ENCODE data around the gene WDR1.

Gene WDR1, protein sequence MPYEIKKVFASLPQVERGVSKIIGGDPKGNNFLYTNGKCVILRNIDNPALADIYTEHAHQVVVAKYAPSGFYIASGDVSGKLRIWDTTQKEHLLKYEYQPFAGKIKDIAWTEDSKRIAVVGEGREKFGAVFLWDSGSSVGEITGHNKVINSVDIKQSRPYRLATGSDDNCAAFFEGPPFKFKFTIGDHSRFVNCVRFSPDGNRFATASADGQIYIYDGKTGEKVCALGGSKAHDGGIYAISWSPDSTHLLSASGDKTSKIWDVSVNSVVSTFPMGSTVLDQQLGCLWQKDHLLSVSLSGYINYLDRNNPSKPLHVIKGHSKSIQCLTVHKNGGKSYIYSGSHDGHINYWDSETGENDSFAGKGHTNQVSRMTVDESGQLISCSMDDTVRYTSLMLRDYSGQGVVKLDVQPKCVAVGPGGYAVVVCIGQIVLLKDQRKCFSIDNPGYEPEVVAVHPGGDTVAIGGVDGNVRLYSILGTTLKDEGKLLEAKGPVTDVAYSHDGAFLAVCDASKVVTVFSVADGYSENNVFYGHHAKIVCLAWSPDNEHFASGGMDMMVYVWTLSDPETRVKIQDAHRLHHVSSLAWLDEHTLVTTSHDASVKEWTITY
- total RNA-seq: 312 to 349 (median 316) reads per million in 3 donors

DNA sequence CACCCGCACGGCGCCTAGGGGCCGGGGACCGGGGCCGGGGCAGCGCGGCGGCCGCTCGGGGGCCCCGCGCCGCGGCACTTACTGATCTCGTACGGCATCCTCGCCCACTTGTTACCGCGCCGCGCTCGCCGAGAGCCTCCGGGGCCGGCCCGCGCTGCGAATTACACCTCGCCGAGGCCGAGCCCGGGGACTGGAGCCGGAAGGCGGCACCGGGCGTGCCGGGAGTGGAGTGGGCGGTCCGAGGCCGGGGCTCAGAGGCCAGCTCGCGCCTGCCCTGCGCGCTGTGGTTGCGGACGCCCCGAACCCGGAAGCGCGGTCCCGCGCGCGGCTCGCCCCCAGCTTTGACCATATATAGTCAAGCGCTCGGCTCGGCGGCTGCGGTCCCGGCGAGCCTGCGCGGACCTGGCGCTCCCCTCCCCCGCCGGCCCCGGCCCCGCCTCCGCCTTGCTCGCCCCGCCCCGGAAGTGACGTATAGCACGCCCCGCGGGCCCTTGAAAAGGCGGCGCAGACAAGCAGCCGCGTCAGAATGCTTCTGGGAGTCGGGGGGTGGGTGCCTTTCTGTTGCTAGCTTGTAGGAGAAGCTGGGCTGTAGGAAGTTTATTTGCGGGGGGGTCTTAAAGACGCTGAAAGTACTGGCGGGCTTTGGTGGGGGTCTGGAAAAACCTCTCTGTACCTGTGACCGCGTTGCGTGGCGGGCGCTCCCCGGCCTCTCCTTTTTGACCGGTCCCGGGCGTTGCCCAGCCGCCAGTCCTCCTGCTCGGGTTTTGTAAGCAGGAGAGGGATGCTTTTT lies at the start of gene WDR1:
Gene WDR1, minus strand, starts transcription at position 231 of the 790 bp plus-strand sequence. Its CDS starts 133 bp downstream, at position 98.
- Histone ChIP-seq H3K9me3 (ENCODE audit: control insufficient read depth, low read length) (no peaks in the 10 kb centered on the region), H3K4me1 (ENCODE audit: control insufficient read depth, insufficient read depth, low read length, poor library complexity, severe bottlenecking) (peaks cover 39% of the 10 kb centered on the region), H3K4me3 (ENCODE audit: insufficient read depth, low read depth, low read length, poor library complexity, severe bottlenecking) (peak within 1 kb of the TSS; percentile 74)

DNA sequence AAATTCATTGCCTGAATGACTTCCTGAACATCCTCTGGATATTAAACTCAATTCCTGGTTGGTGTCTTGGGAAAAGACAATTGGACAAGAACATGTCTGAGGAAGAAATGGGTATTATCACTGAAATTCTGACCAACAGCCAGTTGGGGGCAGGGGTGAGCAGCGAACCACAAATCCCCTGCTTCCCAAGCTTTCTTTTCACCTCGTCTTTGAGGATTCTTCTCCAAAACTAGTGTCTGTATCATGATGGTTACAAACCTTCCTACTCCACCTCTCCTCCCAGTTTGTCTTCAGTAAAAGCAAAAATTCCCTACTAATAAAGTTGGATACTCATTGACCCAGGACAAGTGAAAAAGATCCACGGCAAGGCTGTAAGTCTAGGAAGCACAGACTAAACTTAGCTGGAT lies 48.3 kb upstream of the WDR1 start:
- Histone ChIP-seq H3K27ac (ENCODE audit: insufficient read depth, low read length, poor library complexity, severe bottlenecking) (no peak overlapping the region), H3K9me3 (ENCODE audit: control insufficient read depth, low read length) (no peaks in the 10 kb centered on the region), H3K4me3 (ENCODE audit: insufficient read depth, low read depth, low read length, poor library complexity, severe bottlenecking) (no peak overlapping the region), H3K36me3 (ENCODE audit: control insufficient read depth, insufficient read depth, low read length) (no peaks in the 10 kb centered on the region), H3K4me1 (ENCODE audit: control insufficient read depth, insufficient read depth, low read length, poor library complexity, severe bottlenecking) (peaks cover 15% of the 10 kb centered on the region), H3K27me3 (replicated peaks; ENCODE audit: control insufficient read depth, insufficient read depth, low read length, poor library complexity, severe bottlenecking) (no peaks in the 10 kb centered on the region)
- no peak for DNase-seq

More for the DNA sequence above, at the start of gene WDR1:
- Histone ChIP-seq H3K36me3 (ENCODE audit: control insufficient read depth, insufficient read depth, low read length) (peaks cover 36% of the 10 kb centered on the region), H3K27ac (ENCODE audit: insufficient read depth, low read length, poor library complexity, severe bottlenecking) (peak within 1 kb of the TSS; percentile 95), H3K27me3 (replicated peaks; ENCODE audit: control insufficient read depth, insufficient read depth, low read length, poor library complexity, severe bottlenecking) (no peaks in the 10 kb centered on the region)
- DNase-seq: peak; percentile 85 to 91 (median 86)

DNA sequence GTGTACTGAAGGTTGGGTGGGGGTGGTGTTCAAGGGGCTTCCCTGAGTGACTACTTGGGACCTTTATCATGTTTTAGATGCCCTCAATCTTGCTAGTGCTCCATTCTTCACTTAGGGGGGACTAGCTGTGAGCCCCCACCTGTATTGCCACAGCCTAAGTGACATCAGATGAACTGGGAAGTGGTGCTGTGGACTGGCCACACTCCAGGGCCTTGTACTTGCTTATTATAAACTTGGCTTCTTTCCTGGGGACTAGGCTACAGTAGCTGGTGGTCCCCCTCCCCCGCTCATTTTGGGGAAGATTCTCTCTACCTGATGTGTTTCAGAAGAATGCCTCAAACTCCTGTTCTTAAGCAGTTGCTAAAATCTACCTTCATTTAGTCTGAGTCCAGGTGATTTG lies 46.7 kb upstream of the WDR1 start:
- H3K9me3 ChIP-seq (ENCODE audit: control insufficient read depth, low read length): no peaks in the 10 kb centered on the region
- H3K4me1 ChIP-seq (ENCODE audit: control insufficient read depth, insufficient read depth, low read length, poor library complexity, severe bottlenecking): peaks cover 15% of the 10 kb centered on the region
- H3K36me3 ChIP-seq (ENCODE audit: control insufficient read depth, insufficient read depth, low read length): no peaks in the 10 kb centered on the region
- H3K27me3 ChIP-seq (replicated peaks; ENCODE audit: control insufficient read depth, insufficient read depth, low read length, poor library complexity, severe bottlenecking): no peaks in the 10 kb centered on the region
- H3K4me3 ChIP-seq (ENCODE audit: insufficient read depth, low read depth, low read length, poor library complexity, severe bottlenecking): no peak overlapping the region
- DNase-seq: no peak
- H3K27ac ChIP-seq (ENCODE audit: insufficient read depth, low read length, poor library complexity, severe bottlenecking): no peak overlapping the region

DNA sequence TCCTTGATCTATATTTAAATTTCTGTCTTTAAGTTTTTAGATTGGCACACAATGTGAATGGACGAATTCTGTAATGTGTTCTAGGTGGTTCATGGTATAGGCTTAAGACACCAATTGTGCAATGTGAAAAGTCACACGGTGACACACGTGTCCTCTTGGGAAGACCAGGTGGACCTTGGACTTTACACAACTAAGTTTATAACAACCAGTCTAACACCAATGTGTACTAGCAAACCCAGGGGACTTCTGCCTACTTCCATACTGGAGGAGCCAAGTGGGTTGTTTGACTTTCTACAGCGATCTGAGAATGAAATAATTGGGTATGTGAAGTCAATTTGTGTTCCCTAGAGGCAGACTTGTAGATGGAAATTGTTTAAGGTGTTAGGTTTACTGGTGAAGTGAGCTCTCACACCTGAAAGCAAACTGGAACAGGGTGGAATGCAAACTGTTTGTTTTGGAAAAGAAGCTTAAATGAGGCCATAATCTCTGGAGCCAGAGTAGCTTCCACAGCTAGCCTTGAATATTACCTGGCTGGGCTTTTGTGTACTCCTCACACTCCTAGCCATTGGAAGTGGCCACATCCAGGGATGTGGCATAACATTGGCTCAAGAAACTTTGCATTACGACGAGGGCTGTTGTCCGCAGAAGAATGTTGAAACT lies 45.9 kb upstream of the WDR1 start:
- H3K27ac ChIP-seq (ENCODE audit: insufficient read depth, low read length, poor library complexity, severe bottlenecking): no peak overlapping the region
- no peaks in the 10 kb centered on the region for H3K9me3 ChIP-seq (ENCODE audit: control insufficient read depth, low read length)
- H3K4me3 ChIP-seq (ENCODE audit: insufficient read depth, low read depth, low read length, poor library complexity, severe bottlenecking): no peak overlapping the region
- DNase-seq: no peak
- H3K36me3 ChIP-seq (ENCODE audit: control insufficient read depth, insufficient read depth, low read length): no peaks in the 10 kb centered on the region
- peaks cover 15% of the 10 kb centered on the region for H3K4me1 ChIP-seq (ENCODE audit: control insufficient read depth, insufficient read depth, low read length, poor library complexity, severe bottlenecking)
- no peaks in the 10 kb centered on the region for H3K27me3 ChIP-seq (replicated peaks; ENCODE audit: control insufficient read depth, insufficient read depth, low read length, poor library complexity, severe bottlenecking)

DNA sequence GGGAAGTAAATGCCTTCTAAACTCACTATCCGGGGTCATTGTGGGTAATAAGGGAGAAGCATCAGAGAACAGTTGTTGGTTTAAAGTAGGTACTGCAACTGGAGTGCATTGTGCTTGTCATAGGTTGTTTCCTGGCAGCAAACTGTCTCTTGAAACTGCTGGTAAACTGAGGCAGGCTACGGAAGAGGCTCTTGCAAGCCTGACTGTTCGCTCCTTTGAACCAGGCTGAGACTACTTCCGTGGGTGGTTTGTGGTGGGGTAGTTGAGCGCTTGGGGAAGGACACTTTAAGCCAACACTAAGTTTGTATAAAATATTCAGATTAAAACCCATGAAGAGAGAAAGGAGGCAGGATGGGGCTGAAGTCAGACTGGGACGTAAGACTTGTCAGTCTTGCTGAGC lies 45.2 kb upstream of the WDR1 start:
- Histone ChIP-seq H3K27me3 (replicated peaks; ENCODE audit: control insufficient read depth, insufficient read depth, low read length, poor library complexity, severe bottlenecking) (no peaks in the 10 kb centered on the region), H3K4me3 (ENCODE audit: insufficient read depth, low read depth, low read length, poor library complexity, severe bottlenecking) (no peak overlapping the region), H3K36me3 (ENCODE audit: control insufficient read depth, insufficient read depth, low read length) (no peaks in the 10 kb centered on the region), H3K4me1 (ENCODE audit: control insufficient read depth, insufficient read depth, low read length, poor library complexity, severe bottlenecking) (peaks cover 15% of the 10 kb centered on the region), H3K27ac (ENCODE audit: insufficient read depth, low read length, poor library complexity, severe bottlenecking) (no peak overlapping the region), H3K9me3 (ENCODE audit: control insufficient read depth, low read length) (no peaks in the 10 kb centered on the region)
- peak in 2 of 3 donors; percentile 8 to 18 for DNase-seq

DNA sequence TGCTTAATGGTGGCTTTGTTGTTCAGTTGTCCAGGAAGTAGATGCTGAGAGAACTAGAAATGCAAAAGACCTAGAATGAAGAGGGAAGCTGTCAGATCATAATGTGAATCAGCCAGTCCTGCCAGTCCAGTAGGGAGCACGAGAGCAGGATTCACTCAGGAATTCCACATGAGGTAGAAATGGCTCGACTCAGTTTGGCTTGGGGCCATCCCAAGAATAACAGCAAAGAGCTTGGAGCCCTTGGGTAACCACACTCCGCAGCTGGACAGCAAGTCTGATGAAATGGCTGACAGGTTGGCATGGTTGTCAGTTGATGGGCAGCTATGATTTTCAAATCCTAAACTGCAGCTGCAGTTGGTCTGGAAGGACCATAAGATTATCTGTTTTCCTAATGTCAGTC lies 44.5 kb upstream of the WDR1 start:
- Histone ChIP-seq H3K27ac (ENCODE audit: insufficient read depth, low read length, poor library complexity, severe bottlenecking) (peak overlapping the region; percentile 22), H3K9me3 (ENCODE audit: control insufficient read depth, low read length) (no peaks in the 10 kb centered on the region), H3K4me1 (ENCODE audit: control insufficient read depth, insufficient read depth, low read length, poor library complexity, severe bottlenecking) (peaks cover 15% of the 10 kb centered on the region), H3K4me3 (ENCODE audit: insufficient read depth, low read depth, low read length, poor library complexity, severe bottlenecking) (no peak overlapping the region), H3K36me3 (ENCODE audit: control insufficient read depth, insufficient read depth, low read length) (no peaks in the 10 kb centered on the region), H3K27me3 (replicated peaks; ENCODE audit: control insufficient read depth, insufficient read depth, low read length, poor library complexity, severe bottlenecking) (no peaks in the 10 kb centered on the region)
- no peak for DNase-seq

DNA sequence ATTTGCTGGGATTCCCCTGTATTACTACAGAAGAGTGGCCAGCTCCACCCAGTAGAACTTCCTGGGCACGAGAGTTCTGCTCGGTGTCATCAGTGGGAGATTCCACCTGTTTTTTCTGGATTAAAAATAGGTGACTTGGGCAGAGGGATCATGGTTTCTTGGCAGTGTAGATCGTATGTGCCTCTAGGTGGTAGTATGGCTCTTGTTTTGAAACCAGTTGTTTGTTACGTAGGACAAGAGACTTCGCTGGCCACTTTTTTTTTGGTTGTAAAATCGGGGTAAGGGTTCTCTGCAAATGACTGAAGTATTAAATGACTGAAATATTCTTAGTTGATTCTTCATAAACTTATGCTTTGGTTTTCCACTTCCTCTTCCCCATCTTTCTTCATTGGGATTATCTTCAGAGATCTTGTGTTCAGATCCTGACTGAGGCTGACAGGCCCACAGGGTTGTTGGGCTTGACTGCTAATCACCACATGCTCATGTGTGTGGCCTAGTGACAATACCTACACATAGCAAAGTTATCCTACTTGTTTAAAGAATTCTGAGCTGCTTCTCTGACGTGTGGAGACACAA lies 43.8 kb upstream of the WDR1 start:
- no peak for DNase-seq
- Histone ChIP-seq H3K27me3 (replicated peaks; ENCODE audit: control insufficient read depth, insufficient read depth, low read length, poor library complexity, severe bottlenecking) (no peaks in the 10 kb centered on the region), H3K4me3 (ENCODE audit: insufficient read depth, low read depth, low read length, poor library complexity, severe bottlenecking) (no peak overlapping the region), H3K36me3 (ENCODE audit: control insufficient read depth, insufficient read depth, low read length) (no peaks in the 10 kb centered on the region), H3K9me3 (ENCODE audit: control insufficient read depth, low read length) (no peaks in the 10 kb centered on the region), H3K4me1 (ENCODE audit: control insufficient read depth, insufficient read depth, low read length, poor library complexity, severe bottlenecking) (peaks cover 15% of the 10 kb centered on the region), H3K27ac (ENCODE audit: insufficient read depth, low read length, poor library complexity, severe bottlenecking) (no peak overlapping the region)

DNA sequence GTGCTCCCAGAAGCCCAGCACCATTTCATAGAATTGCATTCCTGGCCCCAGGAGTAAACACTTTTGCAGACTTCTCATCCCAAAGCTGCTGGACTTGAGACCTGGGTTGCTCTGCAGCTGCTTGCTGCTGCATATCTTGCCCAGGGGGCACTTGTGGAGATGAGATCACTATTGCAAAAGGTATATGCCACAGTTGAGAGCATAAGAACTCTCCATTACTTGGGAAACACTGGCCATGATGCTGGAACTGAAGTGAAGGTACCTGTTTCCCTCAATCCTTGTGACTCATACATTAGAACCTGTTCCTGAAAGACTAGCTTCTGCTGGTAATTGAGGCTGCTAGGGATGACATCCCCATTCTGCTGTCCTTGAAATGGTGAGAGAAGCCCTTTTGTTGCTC lies 43.1 kb upstream of the WDR1 start:
- Histone ChIP-seq H3K4me3 (ENCODE audit: insufficient read depth, low read depth, low read length, poor library complexity, severe bottlenecking) (no peak overlapping the region), H3K27me3 (replicated peaks; ENCODE audit: control insufficient read depth, insufficient read depth, low read length, poor library complexity, severe bottlenecking) (no peaks in the 10 kb centered on the region), H3K36me3 (ENCODE audit: control insufficient read depth, insufficient read depth, low read length) (no peaks in the 10 kb centered on the region), H3K4me1 (ENCODE audit: control insufficient read depth, insufficient read depth, low read length, poor library complexity, severe bottlenecking) (peaks cover 15% of the 10 kb centered on the region), H3K27ac (ENCODE audit: insufficient read depth, low read length, poor library complexity, severe bottlenecking) (no peak overlapping the region), H3K9me3 (ENCODE audit: control insufficient read depth, low read length) (no peaks in the 10 kb centered on the region)
- DNase-seq: no peak

DNA sequence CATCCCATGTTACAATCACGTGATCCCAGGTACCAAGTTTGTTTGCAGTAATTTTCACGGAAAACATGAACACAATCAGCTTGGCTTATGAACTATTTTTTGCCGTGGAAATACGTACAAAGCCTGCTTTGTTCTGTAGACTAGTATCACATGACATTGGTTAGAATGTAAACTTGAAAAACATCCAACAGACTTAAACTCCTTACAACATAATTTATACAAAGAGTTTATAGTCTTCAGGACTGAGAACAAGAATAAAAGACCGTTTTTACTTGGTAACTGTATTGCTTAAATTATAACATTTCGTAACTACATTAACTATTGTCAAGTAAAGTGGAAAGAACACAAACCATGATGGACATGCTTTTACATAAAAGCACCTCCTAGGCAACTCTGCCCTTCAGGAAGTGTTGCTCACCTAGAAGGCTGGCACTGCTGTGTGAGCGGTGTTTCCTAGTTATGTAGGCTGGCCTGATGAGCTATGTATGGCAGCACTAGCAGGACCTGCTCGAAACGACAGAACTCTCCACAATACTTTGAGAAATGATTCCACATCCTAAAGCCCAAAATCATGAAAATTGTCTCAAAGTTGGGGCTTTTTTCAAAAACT lies 41.8 kb upstream of the WDR1 start:
- H3K4me1 ChIP-seq (ENCODE audit: control insufficient read depth, insufficient read depth, low read length, poor library complexity, severe bottlenecking): peaks cover 15% of the 10 kb centered on the region
- no peaks in the 10 kb centered on the region for H3K36me3 ChIP-seq (ENCODE audit: control insufficient read depth, insufficient read depth, low read length)
- DNase-seq: no peak
- H3K9me3 ChIP-seq (ENCODE audit: control insufficient read depth, low read length): no peaks in the 10 kb centered on the region
- H3K4me3 ChIP-seq (ENCODE audit: insufficient read depth, low read depth, low read length, poor library complexity, severe bottlenecking): no peak overlapping the region
- no peak overlapping the region for H3K27ac ChIP-seq (ENCODE audit: insufficient read depth, low read length, poor library complexity, severe bottlenecking)
- H3K27me3 ChIP-seq (replicated peaks; ENCODE audit: control insufficient read depth, insufficient read depth, low read length, poor library complexity, severe bottlenecking): no peaks in the 10 kb centered on the region
